IMR-90 (cell line): ENCODE results near the gene OXSR1. TPM values are rescaled to one million over a fixed set of nuclear protein-coding genes. Genes with fewer than 3 reads are reported as not detected.

Source experiments
- ATAC-seq: fragments of 200-7000 bp; cut with Tn5 transposase; 2 replicates; pipeline ENCODE4 v1.9.1; 2020; ENCODE audit warnings: low read depth, mild to moderate bottlenecking, moderate library complexity
- BruUV-seq: library from RNA; stranded (reverse); fragments of 400-500 nt; replicated peaks from 2 replicates; lab custom pipeline; 2021; lab: Mats Ljungman, UMichigan
- CTCF ChIA-PET: fragments of 300-600 bp; formaldehyde crosslinking; extraction: SDS; loops from one replicate; lab custom pipeline; 2021; ENCODE audit warnings: antibody characterized with exemption; lab: Yijun Ruan, JAX
- POLR2A ChIA-PET: fragments of 300-600 bp; sonication (Branson Sonifier 250); formaldehyde crosslinking; loops from one replicate; lab custom pipeline; 2022; ENCODE audit warnings: antibody characterized with exemption; ENCODE audit not compliant: unreplicated experiment; lab: Charles Lee
- DNase-seq: peaks from one replicate; pipeline ENCODE4 v3.0.0; 2013
- H2AFZ ChIP-seq: replicated peaks from 2 replicates; pipeline ENCODE3; 2013; ENCODE audit warnings: low read length, mild to moderate bottlenecking; ENCODE audit not compliant: poor library complexity
- H2AK5ac ChIP-seq: 2 replicates; pipeline ENCODE4 v1.6.1; 2013; ENCODE audit warnings: low read depth, low read length, inconsistent platforms
- H2AK9ac ChIP-seq: replicated peaks from 2 replicates; pipeline ENCODE3; 2013; ENCODE audit warnings: mild to moderate bottlenecking, low read depth, low read length, moderate library complexity; ENCODE audit not compliant: poor library complexity
- H2BK120ac ChIP-seq: 2 replicates; pipeline ENCODE4 v1.6.1; 2013; ENCODE audit warnings: low read depth, low read length, inconsistent platforms
- H2BK15ac ChIP-seq: 3 replicates; pipeline ENCODE4 v1.6.1; 2013; ENCODE audit warnings: low read depth, low read length, inconsistent platforms
- H2BK20ac ChIP-seq: 2 replicates; pipeline ENCODE4 v1.6.1; 2013; ENCODE audit warnings: low read depth, mild to moderate bottlenecking, inconsistent platforms, low read length, moderate library complexity
- H2BK5ac ChIP-seq: 2 replicates; pipeline ENCODE4 v1.6.1; 2013; ENCODE audit warnings: mild to moderate bottlenecking, low read depth, low read length, inconsistent platforms; ENCODE audit not compliant: poor library complexity, severe bottlenecking
- H3K14ac ChIP-seq: replicated peaks from 2 replicates; pipeline ENCODE4 v1.6.1; 2013; ENCODE audit warnings: low read depth, low read length, inconsistent platforms
- H3K18ac ChIP-seq: 2 replicates; pipeline ENCODE4 v1.6.1; 2013; ENCODE audit warnings: low read depth, low read length, control low read depth
- H3K23ac ChIP-seq: 2 replicates; pipeline ENCODE4 v1.6.1; 2013; ENCODE audit warnings: low read depth, low read length, inconsistent platforms
- H3K27ac ChIP-seq: 2 replicates; pipeline ENCODE4 v1.5.1; 2013; ENCODE audit warnings: mild to moderate bottlenecking, control low read depth, low read length; ENCODE audit not compliant: insufficient read depth
- H3K27me3 ChIP-seq: 2 replicates; pipeline ENCODE4 v1.6.1; 2013; ENCODE audit warnings: low read length; ENCODE audit not compliant: control insufficient read depth, insufficient read depth
- H3K36me3 ChIP-seq: 2 replicates; pipeline ENCODE4 v1.6.1; 2013; ENCODE audit warnings: low read length, mixed read lengths; ENCODE audit not compliant: control insufficient read depth, insufficient read depth
- H3K4ac ChIP-seq: 2 replicates; pipeline ENCODE4 v1.6.1; 2013; ENCODE audit warnings: low read depth, low read length, inconsistent platforms
- H3K4me1 ChIP-seq: 2 replicates; pipeline ENCODE4 v1.6.1; 2013; ENCODE audit warnings: low read length, mixed read lengths; ENCODE audit not compliant: control insufficient read depth, insufficient read depth
- H3K4me2 ChIP-seq: 2 replicates; pipeline ENCODE4 v1.6.1; 2013; ENCODE audit warnings: low read depth, mild to moderate bottlenecking, control low read depth, low read length, moderate library complexity
- H3K4me3 ChIP-seq: 2 replicates; pipeline ENCODE4 v1.5.1; 2013; ENCODE audit warnings: low read depth, mild to moderate bottlenecking, control low read depth, low read length, moderate library complexity; ENCODE audit not compliant: insufficient read depth
- H3K56ac ChIP-seq: 2 replicates; pipeline ENCODE4 v1.6.1; 2013; ENCODE audit warnings: low read length, inconsistent platforms; ENCODE audit not compliant: insufficient read depth; ENCODE audit errors: extremely low read depth
- H3K79me1 ChIP-seq, 2 experiments: 2 replicates each; pipeline ENCODE4 v1.6.1; 2013; ENCODE audit warnings: low read length in 2 of 2, inconsistent platforms in 1 of 2, low read depth in 1 of 2
- H3K9ac ChIP-seq: 2 replicates; pipeline ENCODE4 v1.6.1; 2013; ENCODE audit warnings: low read depth, low read length, control low read depth
- H3K9me1 ChIP-seq: 2 replicates; pipeline ENCODE4 v1.6.1; 2013; ENCODE audit warnings: low read length, inconsistent platforms; ENCODE audit not compliant: insufficient read depth
- H3K9me3 ChIP-seq: 2 replicates; pipeline ENCODE4 v1.6.1; 2013; ENCODE audit warnings: low read length; ENCODE audit not compliant: control insufficient read depth, insufficient read depth
- H4K20me1 ChIP-seq: 2 replicates; pipeline ENCODE4 v1.6.1; 2013; ENCODE audit warnings: low read length, inconsistent platforms; ENCODE audit not compliant: insufficient read depth
- H4K5ac ChIP-seq: 2 replicates; pipeline ENCODE4 v1.6.1; 2013; ENCODE audit warnings: mild to moderate bottlenecking, low read depth, low read length, control low read depth
- H4K8ac ChIP-seq, 2 experiments: 2 replicates each; pipeline ENCODE4 v1.6.1; 2013; ENCODE audit warnings: low read depth in 2 of 2, low read length in 2 of 2, control low read depth in 1 of 2, inconsistent platforms in 1 of 2
- H4K91ac ChIP-seq: 2 replicates; pipeline ENCODE4 v1.6.1; 2013; ENCODE audit warnings: low read depth, low read length, inconsistent platforms; ENCODE audit not compliant: insufficient read depth
- ELK1 ChIP-seq: fragments of 150-350 bp; IDR thresholded peaks from 2 replicates; pipeline ENCODE4 v1.6.1; 2016; ENCODE audit warnings: low read depth, mild to moderate bottlenecking, low read length, moderate library complexity, borderline replicate concordance
- FOS ChIP-seq: fragments of 150-350 bp; IDR thresholded peaks from 2 replicates; pipeline ENCODE4 v1.6.1; 2016; ENCODE audit warnings: low read depth, low read length
- MAFK ChIP-seq: IDR thresholded peaks from 2 replicates; pipeline ENCODE4 v1.6.1; 2012; ENCODE audit warnings: low read depth, low read length, improper control_type of control experiment
- NFE2L2 ChIP-seq: fragments of 150-350 bp; IDR thresholded peaks from 2 replicates; pipeline ENCODE4 v1.6.1; 2016; ENCODE audit warnings: low read depth, mild to moderate bottlenecking, low read length
- RCOR1 ChIP-seq: IDR thresholded peaks from 2 replicates; pipeline ENCODE4 v1.6.1; 2012; ENCODE audit warnings: mild to moderate bottlenecking, low read length, improper control_type of control experiment; ENCODE audit not compliant: insufficient replicate concordance
- RFX5 ChIP-seq: IDR thresholded peaks from 2 replicates; pipeline ENCODE4 v1.8.0; 2012; ENCODE audit warnings: low read depth, mild to moderate bottlenecking, low read length, moderate library complexity
- SMC3 ChIP-seq: fragments of 150-350 bp; IDR thresholded peaks from 2 replicates; pipeline ENCODE4 v1.6.1; 2016; ENCODE audit warnings: low read depth, mild to moderate bottlenecking, antibody characterized with exemption, low read length, moderate library complexity
- USF2 ChIP-seq: fragments of 150-350 bp; IDR thresholded peaks from 2 replicates; pipeline ENCODE4 v1.6.1; 2017; ENCODE audit warnings: mild to moderate bottlenecking, antibody characterized with exemption, low read length, low read depth
- WGBS, 2 experiments: methylation state at CpG; one replicate each; pipeline versions ENCODE4 v1.1.5 to v1.1.7; 2013; ENCODE audit warnings: missing lambda C conversion rate in 2 of 2; ENCODE audit not compliant: insufficient read length in 1 of 2; ENCODE audit errors: extremely low coverage in 2 of 2; 5-methylcytosine and 5-hydroxymethylcytosine counted together
- dilution Hi-C: fragments of 300-500 bp; cut with HindIII; formaldehyde crosslinking; loops from one replicate; pipeline ENCODE4 v1.14.3; 2018; ENCODE audit warnings: low sequenced_read_pairs; ENCODE audit not compliant: unreplicated experiment
- in situ Hi-C: fragments of 300-500 bp; cut with MboI; formaldehyde crosslinking; loops from 3 replicates; pipeline ENCODE4 v1.14.3; 2019; ENCODE audit warnings: low sequenced_read_pairs, inconsistent platforms, mixed read lengths
- intact Hi-C: fragments of 100-400 bp; cut with micrococcal nuclease; formaldehyde crosslinking; loops from 2 replicates; pipeline ENCODE4 v1.10.0; 2022
- polyA plus RNA-seq, 3 experiments: library from polyadenylated mRNA; depleted of rRNA; stranded (reverse); fragments of >200 nt; gene quantifications; 2 replicates each; pipeline ENCODE4 v1.2.3, GENCODE V29; 2012; ENCODE audit warnings: low replicate concordance in 1 of 3
- total RNA-seq: library from RNA; depleted of rRNA; stranded (reverse); fragments of >200 nt; gene quantifications from 2 replicates; pipeline ENCODE4 v1.2.3, GENCODE V29; 2012

OXSR1 gene
- total and polyA plus RNA-seq, 2 of the 4 experiments (the other 2 are of a cell fraction), result 32.9 to 37.6 TPM

- Histone ChIP-seq H2AK5ac (peak overlapping the region; percentile 80), H3K4me2 (peak overlapping the region; percentile 71), H3K9ac (peak overlapping the region; percentile 71), H2BK5ac (peak overlapping the region; percentile 63), H3K14ac (peak overlapping the region; percentile 93), H3K27ac (peak overlapping the region; percentile 78), H2AFZ (peak overlapping the region; percentile 96), H3K56ac (peak overlapping the region; percentile 64; the same call in 1 of the 2 replicates), H2AK9ac (peak overlapping the region; percentile 95), H2BK15ac (peak overlapping the region; percentile 72; the same call in 1 of the 3 replicates), H3K27me3 (no peaks in the 10 kb centered on the region), H4K5ac (peak overlapping the region; percentile 88), H4K20me1 (0 out of 2 replicates have a peak, but pooled peaks cover 3% of the 10 kb centered on the region), H3K9me3 (no peaks in the 10 kb centered on the region), H2BK20ac (peak overlapping the region; percentile 78; the same call in 1 of the 2 replicates), H3K4ac (peak overlapping the region; percentile 96), H4K91ac (peak overlapping the region; percentile 90), H3K18ac (peak overlapping the region; percentile 76), H3K36me3 (peaks cover 31% of the 10 kb centered on the region), H3K4me3 (peak overlapping the region; percentile 96), H3K9me1 (peaks cover 24% of the 10 kb centered on the region), H3K79me1 (peaks cover 30 to 79% of the 10 kb centered on the region in 2 experiments), H3K4me1 (peaks cover 13% of the 10 kb centered on the region), H4K8ac (peak overlapping the region; percentile 97 to 99), H3K23ac (peak overlapping the region; percentile 88), H2BK120ac (peak overlapping the region; percentile 87)
- ATAC-seq, result no peak
- 31% methylated on average over 13 of the region's 22 CpGs; no CpG with 5 or more reads in 1 of the 2 experiments for WGBS, 2 experiments
- dilution Hi-C loops (no loop called here), intact Hi-C loops (loop anchor here (1.0 to 2.0 kb wide), 5 partner anchors 59 to 209 kb away; partner anchors contain the start of gene XYLB), in situ Hi-C loops (loop anchor here (10.0 kb wide), 1 partner anchor 347 kb away; no protein-coding TSS in a partner anchor)
- CTCF ChIA-PET, result interaction anchor here (1.0 to 1.2 kb wide), 3 partner anchors 20 to 161 kb away, joined by 3 to 5 read pairs (median 3); no protein-coding TSS in a partner anchor
- no TSS peak for BruUV-seq
- DNase-seq, result no peak
- TF ChIP-seq FOS (no peak), SMC3 (no peak), RCOR1 (no peak), RFX5 (no peak), NFE2L2 (no peak), ELK1 (no peak), MAFK (no peak), USF2 (no peak)
- POLR2A ChIA-PET, result interaction anchor here (0.8 to 1.6 kb wide), 2 partner anchors 20 to 28 kb away, joined by 3 to 10 read pairs; partner anchors contain the start of gene OXSR1
These were observed 27.6 kb upstream of the OXSR1 start for GRCh38 chr3:38137615-38138348.
